Activated T-cell treated with anti-CD3 and anti-CD28 coated beads, Interleukin-2, amount 50 U/mL, for 4 hours (primary cell): ENCODE data around the gene DDB1. TPM values are rescaled to one million over a fixed set of nuclear protein-coding genes. Genes with fewer than 3 reads are reported as not detected.
A peak's percentile ranks its signal among the peaks of the same experiment; 100 is the strongest.

Experiments used
- ATAC-seq, 2 donors: fragments of 200-7000 bp; cut with Tn5 transposase; one replicate each; pipeline ENCODE4 v1.10.0; 2021
- DNase-seq: peaks from one replicate; pipeline ENCODE4 v3.0.0-alpha.2; 2020
- H3K27me3 Mint-ChIP-seq: one replicate; pipeline ENCODE4 v1.8.0; 2021; ENCODE audit warnings: low read depth, mixed read lengths
- H3K36me3 Mint-ChIP-seq: one replicate; pipeline ENCODE4 v1.8.0; 2022; ENCODE audit warnings: mixed read lengths; ENCODE audit not compliant: insufficient read depth
- H3K4me1 Mint-ChIP-seq: one replicate; pipeline ENCODE4 v1.8.0; 2021; ENCODE audit warnings: low read depth, mixed read lengths
- H3K4me3 Mint-ChIP-seq: one replicate; pipeline ENCODE4 v1.8.0; 2021; ENCODE audit warnings: mild to moderate bottlenecking, moderate library complexity, mixed read lengths
- H3K9me3 Mint-ChIP-seq: one replicate; pipeline ENCODE4 v1.8.0; 2021; ENCODE audit warnings: mixed read lengths
- total RNA-seq, 3 donors: library from RNA; stranded (reverse); gene quantifications; one replicate each; pipeline ENCODE4 v1.2.1, GENCODE V29; 2021

DDB1 gene
- total RNA-seq, 3 donors from 2014 or later, result 313 to 358 (median 327) TPM

GRCh38 chr11:61334434-61335354 is 1.8 kb upstream of the DDB1 start:
- no peaks in the 10 kb centered on the region for H3K9me3 Mint-ChIP-seq
- no peaks in the 10 kb centered on the region for H3K27me3 Mint-ChIP-seq
- DNase-seq (no peak), ATAC-seq (no peak)
- peak overlapping the region; percentile 92 for H3K4me3 Mint-ChIP-seq
- H3K4me1 Mint-ChIP-seq, result peaks cover 48% of the 10 kb centered on the region
- peaks cover 10% of the 10 kb centered on the region for H3K36me3 Mint-ChIP-seq

GRCh38 chr11:61333550-61334433 is 887 bp upstream of the DDB1 start:
- Mint-ChIP-seq H3K27me3 (no peaks in the 10 kb centered on the region), H3K36me3 (peaks cover 13% of the 10 kb centered on the region), H3K4me3 (peak overlapping the region; percentile 92), H3K9me3 (no peaks in the 10 kb centered on the region), H3K4me1 (peaks cover 49% of the 10 kb centered on the region)
- ATAC-seq (no peak), DNase-seq (no peak)

GRCh38 chr11:61332281-61332796 is 566 bp downstream of the DDB1 start:
- Mint-ChIP-seq H3K9me3 (no peaks in the 10 kb centered on the region), H3K36me3 (peaks cover 20% of the 10 kb centered on the region), H3K27me3 (no peaks in the 10 kb centered on the region), H3K4me1 (peaks cover 54% of the 10 kb centered on the region), H3K4me3 (peak overlapping the region; percentile 92)
- DNase-seq, result no peak
- no peak for ATAC-seq

GRCh38 chr11:61331651-61332050 is 1.3 kb downstream of the DDB1 start:
- no peak for ATAC-seq
- Mint-ChIP-seq H3K36me3 (peaks cover 20% of the 10 kb centered on the region), H3K9me3 (no peaks in the 10 kb centered on the region), H3K27me3 (no peaks in the 10 kb centered on the region), H3K4me3 (peak overlapping the region; percentile 92), H3K4me1 (peaks cover 52% of the 10 kb centered on the region)
- DNase-seq, result no peak

- H3K4me3 Mint-ChIP-seq, result peak overlapping the region; percentile 17
- H3K36me3 Mint-ChIP-seq, result peaks cover 35% of the 10 kb centered on the region
- H3K27me3 Mint-ChIP-seq, result no peaks in the 10 kb centered on the region
- peaks cover 45% of the 10 kb centered on the region for H3K4me1 Mint-ChIP-seq
- no peak for DNase-seq
- ATAC-seq, result no peak
- H3K9me3 Mint-ChIP-seq, result no peaks in the 10 kb centered on the region
Observed at GRCh38 chr11:61329871-61330270, 3.0 kb downstream of the DDB1 start.

GRCh38 chr11:61328351-61328750 is 4.6 kb downstream of the DDB1 start:
- DNase-seq (no peak), ATAC-seq (no peak)
- Mint-ChIP-seq H3K4me1 (peaks cover 35% of the 10 kb centered on the region), H3K27me3 (no peaks in the 10 kb centered on the region), H3K9me3 (no peaks in the 10 kb centered on the region), H3K4me3 (no peak overlapping the region), H3K36me3 (peaks cover 45% of the 10 kb centered on the region)

- no peaks in the 10 kb centered on the region for H3K9me3 Mint-ChIP-seq
- ATAC-seq (no peak), DNase-seq (no peak)
- peaks cover 34% of the 10 kb centered on the region for H3K4me1 Mint-ChIP-seq
- no peaks in the 10 kb centered on the region for H3K27me3 Mint-ChIP-seq
- H3K4me3 Mint-ChIP-seq, result no peak overlapping the region
- peaks cover 49% of the 10 kb centered on the region for H3K36me3 Mint-ChIP-seq
Observed at GRCh38 chr11:61327669-61328071, 5.2 kb downstream of the DDB1 start.

GRCh38 chr11:61325649-61326414 is 7.1 kb downstream of the DDB1 start:
- Mint-ChIP-seq H3K4me1 (peaks cover 16% of the 10 kb centered on the region), H3K36me3 (peaks cover 59% of the 10 kb centered on the region), H3K4me3 (no peak overlapping the region), H3K27me3 (no peaks in the 10 kb centered on the region), H3K9me3 (no peaks in the 10 kb centered on the region)
- ATAC-seq (no peak), DNase-seq (no peak)

- Mint-ChIP-seq H3K4me3 (no peak overlapping the region), H3K9me3 (no peaks in the 10 kb centered on the region), H3K27me3 (no peaks in the 10 kb centered on the region), H3K4me1 (no peaks in the 10 kb centered on the region), H3K36me3 (peaks cover 38% of the 10 kb centered on the region)
- DNase-seq (no peak), ATAC-seq (no peak)
Observed at GRCh38 chr11:61315260-61315659, 17.6 kb downstream of the DDB1 start.

- Mint-ChIP-seq H3K27me3 (no peaks in the 10 kb centered on the region), H3K4me3 (no peak overlapping the region), H3K4me1 (no peaks in the 10 kb centered on the region), H3K36me3 (peaks cover 32% of the 10 kb centered on the region), H3K9me3 (no peaks in the 10 kb centered on the region)
- ATAC-seq (no peak), DNase-seq (no peak)
Observed at GRCh38 chr11:61310749-61311148, 22.2 kb downstream of the DDB1 start.

GRCh38 chr11:61309739-61310138 is 23.2 kb downstream of the DDB1 start:
- Mint-ChIP-seq H3K27me3 (no peaks in the 10 kb centered on the region), H3K36me3 (peaks cover 33% of the 10 kb centered on the region), H3K4me3 (no peak overlapping the region), H3K4me1 (no peaks in the 10 kb centered on the region), H3K9me3 (no peaks in the 10 kb centered on the region)
- peak; percentile 58 to 75 for ATAC-seq
- no peak for DNase-seq

GRCh38 chr11:61309141-61309540 is 23.8 kb downstream of the DDB1 start:
- no peaks in the 10 kb centered on the region for H3K27me3 Mint-ChIP-seq
- DNase-seq (no peak), ATAC-seq (peak in 1 of 2 donors; percentile 3)
- H3K4me1 Mint-ChIP-seq, result no peaks in the 10 kb centered on the region
- H3K4me3 Mint-ChIP-seq, result no peak overlapping the region
- peaks cover 33% of the 10 kb centered on the region for H3K36me3 Mint-ChIP-seq
- H3K9me3 Mint-ChIP-seq, result no peaks in the 10 kb centered on the region

- ATAC-seq, result no peak
- H3K4me3 Mint-ChIP-seq, result no peak overlapping the region
- H3K36me3 Mint-ChIP-seq, result peaks cover 33% of the 10 kb centered on the region
- no peak for DNase-seq
- H3K4me1 Mint-ChIP-seq, result no peaks in the 10 kb centered on the region
- H3K27me3 Mint-ChIP-seq, result no peaks in the 10 kb centered on the region
- H3K9me3 Mint-ChIP-seq, result no peaks in the 10 kb centered on the region
Observed at GRCh38 chr11:61307354-61307753, 25.6 kb downstream of the DDB1 start.

- H3K36me3 Mint-ChIP-seq, result peaks cover 36% of the 10 kb centered on the region
- no peak for DNase-seq
- H3K4me1 Mint-ChIP-seq, result peaks cover 2% of the 10 kb centered on the region
- H3K27me3 Mint-ChIP-seq, result no peaks in the 10 kb centered on the region
- no peaks in the 10 kb centered on the region for H3K9me3 Mint-ChIP-seq
- no peak overlapping the region for H3K4me3 Mint-ChIP-seq
- peak in 1 of 2 donors; percentile 27 for ATAC-seq
Observed at GRCh38 chr11:61306221-61306620, 26.7 kb downstream of the DDB1 start.
